HEK293 (cell line): ENCODE results near the gene DLL4.

Experiments used
- CTCF ChIA-PET: fragments of 350-600 bp; formaldehyde crosslinking; extraction: SDS; loops from one replicate; lab custom pipeline; 2021; ENCODE audit warnings: antibody characterized with exemption; lab: Yijun Ruan, JAX
- POLR2A ChIA-PET: fragments of 300-600 bp; formaldehyde crosslinking; extraction: SDS; loops from one replicate; lab custom pipeline; 2020; ENCODE audit warnings: antibody characterized with exemption, inconsistent platforms; lab: Yijun Ruan, JAX
- H3K27ac ChIP-seq: fragments of 200-500 bp; sonication (Bioruptor generic); 2 replicates; pipeline ENCODE4 v1.5.1; 2014; ENCODE audit warnings: low read depth, low read length, control low read depth, inconsistent platforms; ENCODE audit errors: extremely low read depth
- H3K36me3 ChIP-seq, 2 experiments: fragments of 200-500 bp in 1 of 2; sonication (Bioruptor generic) in 1 of 2; 1 replicate in 1 of 2; 2 replicates in 1 of 2; pipeline ENCODE4 v1.5.1; 2014 to 2017; ENCODE audit warnings: inconsistent platforms in 2 of 2, low read length in 2 of 2; ENCODE audit not compliant: control insufficient read depth in 2 of 2, insufficient read depth in 1 of 2
- H3K4me1 ChIP-seq: fragments of 200-500 bp; sonication (Bioruptor generic); 2 replicates; pipeline ENCODE4 v1.5.1; 2014; ENCODE audit warnings: mild to moderate bottlenecking, low read length, inconsistent platforms; ENCODE audit not compliant: control insufficient read depth, insufficient read depth
- H3K4me3 ChIP-seq: 2 replicates; pipeline ENCODE4 v1.5.1; 2011; ENCODE audit warnings: low read depth, mild to moderate bottlenecking, control low read depth, low read length, moderate library complexity
- H3K9me3 ChIP-seq: fragments of 200-500 bp; sonication (Bioruptor generic); 2 replicates; pipeline ENCODE4 v1.5.1; 2014; ENCODE audit warnings: low read depth, low read length, inconsistent platforms; ENCODE audit not compliant: control insufficient read depth, insufficient read depth
- GFI1B ChIP-seq: fragments of 450-650 bp; formaldehyde crosslinking; IDR thresholded peaks from 2 replicates; pipeline ENCODE4 v1.5.1; 2016; ENCODE audit warnings: missing biosample characterization, missing genetic modification characterization
- GLIS2 ChIP-seq: fragments of 450-650 bp; formaldehyde crosslinking; IDR thresholded peaks from 2 replicates; pipeline ENCODE4 v1.5.1; 2016; ENCODE audit warnings: missing biosample characterization, missing genetic modification characterization
- ZBTB21 ChIP-seq: fragments of 450-650 bp; formaldehyde crosslinking; IDR thresholded peaks from 2 replicates; pipeline ENCODE4 v1.5.1; 2017; ENCODE audit warnings: missing biosample characterization, missing genetic modification characterization
- ZBTB8A ChIP-seq: fragments of 450-650 bp; formaldehyde crosslinking; IDR thresholded peaks from 2 replicates; pipeline ENCODE4 v1.5.1; 2016; ENCODE audit warnings: missing biosample characterization, missing genetic modification characterization
- ZEB2 ChIP-seq: fragments of 450-650 bp; formaldehyde crosslinking; IDR thresholded peaks from 2 replicates; pipeline ENCODE4 v1.5.1; 2016; ENCODE audit warnings: missing biosample characterization, missing genetic modification characterization
- ZNF138 ChIP-seq: fragments of 450-650 bp; formaldehyde crosslinking; IDR thresholded peaks from 2 replicates; pipeline ENCODE4 v1.5.1; 2016; ENCODE audit warnings: missing biosample characterization, missing genetic modification characterization, borderline replicate concordance
- ZNF544 ChIP-seq: fragments of 450-650 bp; formaldehyde crosslinking; IDR thresholded peaks from 2 replicates; pipeline ENCODE4 v1.5.0; 2017; ENCODE audit warnings: missing biosample characterization, missing genetic modification characterization
- ZNF561 ChIP-seq: fragments of 450-650 bp; IDR thresholded peaks from 2 replicates; pipeline ENCODE4 v1.5.1; 2018; ENCODE audit warnings: missing biosample characterization, missing genetic modification characterization, borderline replicate concordance
- ZNF629 ChIP-seq: fragments of 450-650 bp; formaldehyde crosslinking; IDR thresholded peaks from 2 replicates; pipeline ENCODE4 v1.5.1; 2017; ENCODE audit warnings: missing biosample characterization, missing genetic modification characterization
- ZNF654 ChIP-seq: fragments of 450-650 bp; formaldehyde crosslinking; IDR thresholded peaks from 2 replicates; pipeline ENCODE4 v1.5.1; 2016; ENCODE audit warnings: low read depth, missing biosample characterization, missing genetic modification characterization
- ZNF660 ChIP-seq: fragments of 450-650 bp; IDR thresholded peaks from 2 replicates; pipeline ENCODE4 v1.5.1; 2018; ENCODE audit warnings: missing biosample characterization, mild to moderate bottlenecking, missing genetic modification characterization
- ZXDB ChIP-seq: fragments of 450-650 bp; formaldehyde crosslinking; IDR thresholded peaks from 2 replicates; pipeline ENCODE4 v1.5.1; 2016; ENCODE audit warnings: missing biosample characterization, missing genetic modification characterization
- TF ChIP-seq, protein P1 (sequence below): fragments of 450-650 bp; formaldehyde crosslinking; IDR thresholded peaks from 2 replicates; pipeline ENCODE4 v1.5.1; 2016; ENCODE audit warnings: missing biosample characterization, missing genetic modification characterization, low read depth
- TF ChIP-seq, protein P2 (sequence below): fragments of 450-650 bp; formaldehyde crosslinking; IDR thresholded peaks from 2 replicates; pipeline ENCODE4 v1.5.1; 2016; ENCODE audit warnings: missing biosample characterization, missing genetic modification characterization
- TF ChIP-seq, protein P3 (sequence below): fragments of 450-650 bp; formaldehyde crosslinking; conservative IDR thresholded peaks from 2 replicates; pipeline ENCODE4 v1.5.1; 2016; ENCODE audit warnings: low read depth, missing biosample characterization, missing genetic modification characterization
- TF ChIP-seq, protein P4 (sequence below): fragments of 450-650 bp; formaldehyde crosslinking; IDR thresholded peaks from 2 replicates; pipeline ENCODE4 v1.5.1; 2016; ENCODE audit warnings: missing biosample characterization, missing genetic modification characterization
- TF ChIP-seq, protein P5 (sequence below): fragments of 450-650 bp; formaldehyde crosslinking; IDR thresholded peaks from 2 replicates; pipeline ENCODE4 v1.5.1; 2016; ENCODE audit warnings: missing biosample characterization, missing genetic modification characterization
- TF ChIP-seq, protein P6 (sequence below): fragments of 450-650 bp; formaldehyde crosslinking; IDR thresholded peaks from 2 replicates; pipeline ENCODE4 v1.5.1; 2016; ENCODE audit warnings: missing biosample characterization, missing genetic modification characterization
- TF ChIP-seq, protein P7 (sequence below): fragments of 450-650 bp; formaldehyde crosslinking; optimal IDR thresholded peaks from 2 replicates; pipeline ENCODE3; 2016; ENCODE audit warnings: missing biosample characterization, mild to moderate bottlenecking, missing genetic modification characterization

DLL4 gene

DNA sequence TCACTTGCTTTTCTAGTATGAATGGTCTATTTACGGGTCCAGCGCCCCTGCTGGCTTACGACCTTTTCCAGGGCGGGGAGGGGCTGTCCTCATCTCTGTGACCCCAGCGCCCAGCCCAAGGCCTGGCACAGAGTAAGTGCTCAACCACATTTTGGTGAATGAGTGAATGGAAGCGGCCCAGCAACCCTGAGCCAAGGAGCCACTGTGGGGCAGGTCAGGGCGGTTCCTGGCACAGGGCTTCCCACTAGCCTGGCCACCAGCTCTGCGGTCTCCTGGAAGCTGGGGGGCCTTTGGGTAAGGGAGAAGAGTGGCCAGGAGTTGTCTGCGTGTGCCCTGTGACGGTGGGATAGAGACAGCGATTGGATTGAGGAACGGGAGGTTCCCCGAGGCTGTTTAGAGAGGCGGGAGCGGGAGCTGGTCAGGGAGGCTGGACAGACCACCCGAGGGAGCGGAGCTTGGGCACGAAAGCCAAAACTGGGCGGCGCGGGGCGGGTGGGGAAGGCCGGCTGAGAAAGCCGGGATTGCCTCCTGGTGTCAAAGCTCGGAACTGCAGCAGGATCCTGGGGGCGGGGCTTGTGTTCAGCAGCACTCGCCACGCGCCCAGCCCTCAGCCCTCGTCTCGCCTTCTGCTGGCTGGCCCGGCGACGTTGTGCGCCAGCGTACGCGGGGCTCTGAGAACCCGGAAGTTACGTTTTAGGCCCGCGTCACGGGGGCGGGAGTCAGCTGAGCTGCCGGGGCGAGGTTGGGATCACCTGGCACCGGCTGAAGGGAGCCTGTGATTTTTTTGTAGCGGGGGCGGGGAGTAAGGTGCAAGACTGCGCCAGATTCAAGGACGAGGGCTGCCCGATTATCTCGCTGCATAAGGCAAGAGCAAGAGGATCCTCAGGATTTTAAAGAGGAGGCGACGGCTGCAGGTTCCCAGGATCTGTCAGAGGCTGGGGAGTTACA lies 35.1 kb upstream of the DLL4 start, which contains the start of gene VPS18:
VPS18 (plus strand) TSS at position 718 of the 948 bp plus-strand sequence. CDS start 319 bp downstream, outside the sequence.
- Histone ChIP-seq H3K9me3 (no peaks in the 10 kb centered on the region), H3K4me1 (no peaks in the 10 kb centered on the region), H3K36me3 (peaks cover 0 to 30% of the 10 kb centered on the region in 2 experiments; a peak in 2 of 3 replicates), H3K27ac (peak within 1 kb of the TSS; percentile 41; the same call in 1 of the 2 replicates), H3K4me3 (peak within 1 kb of the TSS; percentile 79)
- POLR2A ChIA-PET: interaction anchor here (0.6 to 2.6 kb wide), 14 partner anchors 9 to 439 kb away, joined by 3 to 47 read pairs (median 4); partner anchors contain the start of genes CHAC1, DNAJC17, NUSAP1 and OIP5
- CTCF ChIA-PET: interaction anchor here (0.6 to 4.2 kb wide), 28 partner anchors 10 to 292 kb away, joined by 3 to 117 read pairs (median 4); partner anchors contain the start of genes GCHFR, RAD51 and RHOV
- TF ChIP-seq ZEB2: peak; percentile 56; the same call in 1 of the 2 replicates
- TF ChIP-seq, protein P1, sequence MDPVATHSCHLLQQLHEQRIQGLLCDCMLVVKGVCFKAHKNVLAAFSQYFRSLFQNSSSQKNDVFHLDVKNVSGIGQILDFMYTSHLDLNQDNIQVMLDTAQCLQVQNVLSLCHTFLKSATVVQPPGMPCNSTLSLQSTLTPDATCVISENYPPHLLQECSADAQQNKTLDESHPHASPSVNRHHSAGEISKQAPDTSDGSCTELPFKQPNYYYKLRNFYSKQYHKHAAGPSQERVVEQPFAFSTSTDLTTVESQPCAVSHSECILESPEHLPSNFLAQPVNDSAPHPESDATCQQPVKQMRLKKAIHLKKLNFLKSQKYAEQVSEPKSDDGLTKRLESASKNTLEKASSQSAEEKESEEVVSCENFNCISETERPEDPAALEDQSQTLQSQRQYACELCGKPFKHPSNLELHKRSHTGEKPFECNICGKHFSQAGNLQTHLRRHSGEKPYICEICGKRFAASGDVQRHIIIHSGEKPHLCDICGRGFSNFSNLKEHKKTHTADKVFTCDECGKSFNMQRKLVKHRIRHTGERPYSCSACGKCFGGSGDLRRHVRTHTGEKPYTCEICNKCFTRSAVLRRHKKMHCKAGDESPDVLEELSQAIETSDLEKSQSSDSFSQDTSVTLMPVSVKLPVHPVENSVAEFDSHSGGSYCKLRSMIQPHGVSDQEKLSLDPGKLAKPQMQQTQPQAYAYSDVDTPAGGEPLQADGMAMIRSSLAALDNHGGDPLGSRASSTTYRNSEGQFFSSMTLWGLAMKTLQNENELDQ: no peak
- no peak for TF ChIP-seq ZNF544 (tag by site-specific recombination)
- TF ChIP-seq, protein P2, sequence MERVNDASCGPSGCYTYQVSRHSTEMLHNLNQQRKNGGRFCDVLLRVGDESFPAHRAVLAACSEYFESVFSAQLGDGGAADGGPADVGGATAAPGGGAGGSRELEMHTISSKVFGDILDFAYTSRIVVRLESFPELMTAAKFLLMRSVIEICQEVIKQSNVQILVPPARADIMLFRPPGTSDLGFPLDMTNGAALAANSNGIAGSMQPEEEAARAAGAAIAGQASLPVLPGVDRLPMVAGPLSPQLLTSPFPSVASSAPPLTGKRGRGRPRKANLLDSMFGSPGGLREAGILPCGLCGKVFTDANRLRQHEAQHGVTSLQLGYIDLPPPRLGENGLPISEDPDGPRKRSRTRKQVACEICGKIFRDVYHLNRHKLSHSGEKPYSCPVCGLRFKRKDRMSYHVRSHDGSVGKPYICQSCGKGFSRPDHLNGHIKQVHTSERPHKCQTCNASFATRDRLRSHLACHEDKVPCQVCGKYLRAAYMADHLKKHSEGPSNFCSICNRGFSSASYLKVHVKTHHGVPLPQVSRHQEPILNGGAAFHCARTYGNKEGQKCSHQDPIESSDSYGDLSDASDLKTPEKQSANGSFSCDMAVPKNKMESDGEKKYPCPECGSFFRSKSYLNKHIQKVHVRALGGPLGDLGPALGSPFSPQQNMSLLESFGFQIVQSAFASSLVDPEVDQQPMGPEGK (tag by site-specific recombination): 0 out of 2 replicates have a peak, but pooled peaks have one; percentile 61
- TF ChIP-seq, protein P3, sequence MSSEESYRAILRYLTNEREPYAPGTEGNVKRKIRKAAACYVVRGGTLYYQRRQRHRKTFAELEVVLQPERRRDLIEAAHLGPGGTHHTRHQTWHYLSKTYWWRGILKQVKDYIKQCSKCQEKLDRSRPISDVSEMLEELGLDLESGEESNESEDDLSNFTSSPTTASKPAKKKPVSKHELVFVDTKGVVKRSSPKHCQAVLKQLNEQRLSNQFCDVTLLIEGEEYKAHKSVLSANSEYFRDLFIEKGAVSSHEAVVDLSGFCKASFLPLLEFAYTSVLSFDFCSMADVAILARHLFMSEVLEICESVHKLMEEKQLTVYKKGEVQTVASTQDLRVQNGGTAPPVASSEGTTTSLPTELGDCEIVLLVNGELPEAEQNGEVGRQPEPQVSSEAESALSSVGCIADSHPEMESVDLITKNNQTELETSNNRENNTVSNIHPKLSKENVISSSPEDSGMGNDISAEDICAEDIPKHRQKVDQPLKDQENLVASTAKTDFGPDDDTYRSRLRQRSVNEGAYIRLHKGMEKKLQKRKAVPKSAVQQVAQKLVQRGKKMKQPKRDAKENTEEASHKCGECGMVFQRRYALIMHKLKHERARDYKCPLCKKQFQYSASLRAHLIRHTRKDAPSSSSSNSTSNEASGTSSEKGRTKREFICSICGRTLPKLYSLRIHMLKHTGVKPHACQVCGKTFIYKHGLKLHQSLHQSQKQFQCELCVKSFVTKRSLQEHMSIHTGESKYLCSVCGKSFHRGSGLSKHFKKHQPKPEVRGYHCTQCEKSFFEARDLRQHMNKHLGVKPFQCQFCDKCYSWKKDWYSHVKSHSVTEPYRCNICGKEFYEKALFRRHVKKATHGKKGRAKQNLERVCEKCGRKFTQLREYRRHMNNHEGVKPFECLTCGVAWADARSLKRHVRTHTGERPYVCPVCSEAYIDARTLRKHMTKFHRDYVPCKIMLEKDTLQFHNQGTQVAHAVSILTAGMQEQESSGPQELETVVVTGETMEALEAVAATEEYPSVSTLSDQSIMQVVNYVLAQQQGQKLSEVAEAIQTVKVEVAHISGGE (tag by site-specific recombination): peak; percentile 61
- TF ChIP-seq GLIS2 (tag by site-specific recombination): 0 out of 2 replicates have a peak, but pooled peaks have one; percentile 28
- TF ChIP-seq, protein P4, sequence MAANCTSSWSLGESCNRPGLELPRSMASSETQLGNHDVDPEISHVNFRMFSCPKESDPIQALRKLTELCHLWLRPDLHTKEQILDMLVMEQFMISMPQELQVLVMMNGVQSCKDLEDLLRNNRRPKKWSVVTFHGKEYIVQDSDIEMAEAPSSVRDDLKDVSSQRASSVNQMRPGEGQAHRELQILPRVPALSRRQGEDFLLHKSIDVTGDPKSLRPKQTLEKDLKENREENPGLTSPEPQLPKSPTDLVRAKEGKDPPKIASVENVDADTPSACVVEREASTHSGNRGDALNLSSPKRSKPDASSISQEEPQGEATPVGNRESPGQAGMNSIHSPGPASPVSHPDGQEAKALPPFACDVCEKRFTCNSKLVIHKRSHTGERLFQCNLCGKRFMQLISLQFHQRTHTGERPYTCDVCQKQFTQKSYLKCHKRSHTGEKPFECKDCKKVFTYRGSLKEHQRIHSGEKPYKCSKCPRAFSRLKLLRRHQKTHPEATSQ (tag by site-specific recombination): no peak
- TF ChIP-seq ZBTB21 (tag by site-specific recombination): peak; percentile 76
- TF ChIP-seq, protein P5, sequence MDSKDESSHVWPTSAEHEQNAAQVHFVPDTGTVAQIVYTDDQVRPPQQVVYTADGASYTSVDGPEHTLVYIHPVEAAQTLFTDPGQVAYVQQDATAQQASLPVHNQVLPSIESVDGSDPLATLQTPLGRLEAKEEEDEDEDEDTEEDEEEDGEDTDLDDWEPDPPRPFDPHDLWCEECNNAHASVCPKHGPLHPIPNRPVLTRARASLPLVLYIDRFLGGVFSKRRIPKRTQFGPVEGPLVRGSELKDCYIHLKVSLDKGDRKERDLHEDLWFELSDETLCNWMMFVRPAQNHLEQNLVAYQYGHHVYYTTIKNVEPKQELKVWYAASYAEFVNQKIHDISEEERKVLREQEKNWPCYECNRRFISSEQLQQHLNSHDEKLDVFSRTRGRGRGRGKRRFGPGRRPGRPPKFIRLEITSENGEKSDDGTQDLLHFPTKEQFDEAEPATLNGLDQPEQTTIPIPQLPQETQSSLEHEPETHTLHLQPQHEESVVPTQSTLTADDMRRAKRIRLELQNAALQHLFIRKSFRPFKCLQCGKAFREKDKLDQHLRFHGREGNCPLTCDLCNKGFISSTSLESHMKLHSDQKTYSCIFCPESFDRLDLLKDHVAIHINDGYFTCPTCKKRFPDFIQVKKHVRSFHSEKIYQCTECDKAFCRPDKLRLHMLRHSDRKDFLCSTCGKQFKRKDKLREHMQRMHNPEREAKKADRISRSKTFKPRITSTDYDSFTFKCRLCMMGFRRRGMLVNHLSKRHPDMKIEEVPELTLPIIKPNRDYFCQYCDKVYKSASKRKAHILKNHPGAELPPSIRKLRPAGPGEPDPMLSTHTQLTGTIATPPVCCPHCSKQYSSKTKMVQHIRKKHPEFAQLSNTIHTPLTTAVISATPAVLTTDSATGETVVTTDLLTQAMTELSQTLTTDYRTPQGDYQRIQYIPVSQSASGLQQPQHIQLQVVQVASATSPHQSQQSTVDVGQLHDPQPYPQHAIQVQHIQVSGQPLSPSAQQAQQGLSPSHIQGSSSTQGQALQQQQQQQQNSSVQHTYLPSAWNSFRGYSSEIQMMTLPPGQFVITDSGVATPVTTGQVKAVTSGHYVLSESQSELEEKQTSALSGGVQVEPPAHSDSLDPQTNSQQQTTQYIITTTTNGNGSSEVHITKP (tag by site-specific recombination): no peak
- TF ChIP-seq ZNF660 (tag by site-specific recombination): no peak
- TF ChIP-seq, protein P6, sequence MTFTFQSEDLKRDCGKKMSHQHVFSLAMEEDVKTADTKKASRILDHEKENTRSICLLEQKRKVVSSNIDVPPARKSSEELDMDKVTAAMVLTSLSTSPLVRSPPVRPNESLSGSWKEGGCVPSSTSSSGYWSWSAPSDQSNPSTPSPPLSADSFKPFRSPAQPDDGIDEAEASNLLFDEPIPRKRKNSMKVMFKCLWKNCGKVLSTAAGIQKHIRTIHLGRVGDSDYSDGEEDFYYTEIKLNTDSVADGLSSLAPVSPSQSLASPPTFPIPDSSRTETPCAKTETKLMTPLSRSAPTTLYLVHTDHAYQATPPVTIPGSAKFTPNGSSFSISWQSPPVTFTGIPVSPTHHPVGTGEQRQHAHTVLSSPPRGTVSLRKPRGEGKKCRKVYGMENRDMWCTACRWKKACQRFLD (tag by site-specific recombination): 0 out of 2 replicates have a peak, but pooled peaks have one; percentile 18
- peak; percentile 61; the same call in 1 of the 2 replicates for TF ChIP-seq ZNF561 (tag by site-specific recombination)
- TF ChIP-seq, protein P7, sequence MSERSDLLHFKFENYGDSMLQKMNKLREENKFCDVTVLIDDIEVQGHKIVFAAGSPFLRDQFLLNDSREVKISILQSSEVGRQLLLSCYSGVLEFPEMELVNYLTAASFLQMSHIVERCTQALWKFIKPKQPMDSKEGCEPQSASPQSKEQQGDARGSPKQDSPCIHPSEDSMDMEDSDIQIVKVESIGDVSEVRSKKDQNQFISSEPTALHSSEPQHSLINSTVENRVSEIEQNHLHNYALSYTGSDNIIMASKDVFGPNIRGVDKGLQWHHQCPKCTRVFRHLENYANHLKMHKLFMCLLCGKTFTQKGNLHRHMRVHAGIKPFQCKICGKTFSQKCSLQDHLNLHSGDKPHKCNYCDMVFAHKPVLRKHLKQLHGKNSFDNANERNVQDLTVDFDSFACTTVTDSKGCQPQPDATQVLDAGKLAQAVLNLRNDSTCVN (tag by site-specific recombination): peak; percentile 57
- peak; percentile 94 for TF ChIP-seq ZNF629 (tag by site-specific recombination)
- peak; percentile 75; the same call in 1 of the 2 replicates for TF ChIP-seq GFI1B (tag by site-specific recombination)
- TF ChIP-seq ZXDB (tag by site-specific recombination): peak; percentile 57
- peak; percentile 98 for TF ChIP-seq ZBTB8A (tag by site-specific recombination)
- TF ChIP-seq ZNF138 (tag by site-specific recombination): no peak
- peak; percentile 64 for TF ChIP-seq ZNF654 (tag by site-specific recombination)
